Right ventricle myocardium inferior (tissue), 1 donor: ENCODE data around the gene KRTAP10-6. TPM values are rescaled to one million over a fixed set of nuclear protein-coding genes. Genes with fewer than 3 reads are reported as not detected.
"Not testable (repeated sequence)": the region's sequence is repeated elsewhere in the genome, so short reads cannot be mapped to it uniquely, and the experiment has no call there.

Experiments
- ATAC-seq: fragments of 200-7000 bp; cut with Tn5 transposase; one replicate; pipeline ENCODE4 v1.9.1; 2020; ENCODE audit warnings: mild to moderate bottlenecking, moderate library complexity
- DNase-seq: peaks from one replicate; pipeline ENCODE4 v3.0.0; 2021; ENCODE audit errors: missing footprints
- intact Hi-C: fragments of 100-400 bp; cut with DNase I; formaldehyde crosslinking; loops from one replicate; pipeline ENCODE4 v1.11.0; 2022
- total RNA-seq: library from RNA; stranded (reverse); fragmentation: NEBNext Ultra II Directional; extraction: Animal tissue kit (Norgen Biotek cat#: 25700); gene quantifications from one replicate; pipeline ENCODE4 v1.2.1, GENCODE V29; 2021
- donor health status: DM: no; HTN: yes; CAD: no; lungs with severe emphysema.

The KRTAP10-6 gene
- total RNA-seq, 1 donor from 2014 or later = not detected

DNA sequence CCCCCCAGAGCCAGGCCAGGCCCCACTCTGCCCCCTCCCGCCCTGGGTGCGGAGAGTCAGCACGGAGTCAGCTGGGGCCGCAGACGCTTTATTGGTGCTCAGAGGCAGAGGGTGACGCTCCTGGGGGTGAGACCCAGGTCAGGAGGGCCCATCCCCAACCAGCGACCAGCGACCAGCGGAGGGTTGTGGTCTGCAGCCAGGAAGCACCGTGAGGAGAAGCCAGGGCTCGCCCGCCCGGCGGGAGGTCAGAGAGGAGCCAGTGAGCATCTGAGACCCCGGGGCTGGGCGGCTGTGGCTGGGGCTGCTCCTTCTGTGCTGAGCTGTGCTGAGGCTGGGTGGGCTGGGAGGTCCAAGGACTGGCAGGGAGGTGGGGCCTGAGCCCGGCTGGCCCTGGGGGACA is 42.0 kb downstream of the KRTAP10-6 start:
- intact Hi-C loops, ATAC-seq, DNase-seq: not testable (repeated sequence)

DNA sequence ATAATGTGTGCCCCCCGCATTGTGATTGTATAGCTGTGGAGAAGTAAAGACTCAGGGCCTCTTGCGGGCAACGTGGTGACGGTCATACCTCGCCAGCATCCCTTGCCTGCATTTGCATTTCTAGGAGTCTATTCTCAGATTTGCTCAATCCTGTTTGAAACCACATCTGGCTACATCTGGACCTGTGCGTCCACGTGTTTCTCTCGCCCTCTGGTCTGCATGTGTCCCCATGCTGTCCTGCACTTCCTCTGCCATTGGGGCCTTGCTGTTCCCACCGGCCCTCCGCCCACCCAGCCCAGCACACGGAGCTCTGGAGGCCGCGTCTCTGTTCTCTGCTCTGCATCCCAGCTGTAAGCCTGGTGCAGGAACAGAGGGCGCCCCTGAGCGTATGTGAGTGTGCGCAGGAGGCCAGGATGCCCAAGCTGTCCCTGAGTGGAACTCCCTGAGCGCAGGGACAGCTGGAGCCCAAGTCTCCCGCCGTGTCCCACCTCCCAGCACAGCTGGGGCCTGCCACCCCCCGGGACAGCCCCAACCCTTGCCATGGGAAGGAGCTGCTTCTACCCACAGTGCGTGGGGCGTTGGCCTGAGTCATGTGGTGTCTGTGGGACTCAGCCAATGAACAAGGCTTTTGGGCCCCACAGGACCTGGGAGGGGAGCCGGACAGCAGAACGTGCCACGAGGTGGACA is 42.6 kb downstream of the KRTAP10-6 start:
- intact Hi-C loops = no loop called here
- DNase-seq (no peak), ATAC-seq (no peak)

DNA sequence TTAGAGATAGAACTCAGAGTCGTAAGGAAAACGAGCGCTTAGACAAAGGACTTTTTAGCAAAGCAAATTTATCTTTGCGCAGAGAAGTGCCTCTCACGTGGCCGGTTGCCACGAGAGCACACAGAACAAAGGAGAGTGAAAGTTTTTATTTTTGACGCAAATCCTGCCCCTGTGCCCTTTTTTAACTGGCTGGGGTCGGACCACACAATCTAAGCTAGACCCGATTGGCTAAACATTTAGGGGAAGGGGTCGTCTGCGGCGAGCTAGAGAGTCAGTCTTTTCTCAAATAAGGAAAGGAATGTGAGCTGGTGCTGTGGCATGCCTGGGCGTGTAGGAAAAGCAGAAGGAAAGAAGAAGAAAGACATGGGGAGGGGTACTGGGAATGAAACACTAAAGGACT is 43.4 kb downstream of the KRTAP10-6 start:
- ATAC-seq (no peak), DNase-seq (no peak)
- intact Hi-C loops = no loop called here

DNA sequence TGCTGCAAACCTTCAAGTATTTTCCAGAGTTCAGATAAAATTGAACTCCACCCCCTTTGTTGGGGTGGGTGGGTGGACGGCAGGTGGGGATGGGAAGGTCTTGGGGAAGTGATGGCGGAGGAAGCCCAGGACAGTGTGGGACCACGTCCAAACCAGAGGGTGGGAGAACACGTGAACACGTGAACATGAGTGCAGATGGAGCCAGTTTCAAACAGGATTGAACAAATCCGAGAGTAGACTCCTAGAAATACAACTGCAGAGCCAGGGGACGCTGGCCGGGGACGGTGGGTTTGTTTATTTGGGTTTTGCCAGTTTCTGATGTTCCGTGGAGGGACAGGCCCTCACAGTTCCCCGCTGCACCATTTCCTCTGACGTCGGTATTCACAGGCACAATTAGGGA is 43.9 kb downstream of the KRTAP10-6 start:
- intact Hi-C loops = no loop called here
- no peak for ATAC-seq

DNA sequence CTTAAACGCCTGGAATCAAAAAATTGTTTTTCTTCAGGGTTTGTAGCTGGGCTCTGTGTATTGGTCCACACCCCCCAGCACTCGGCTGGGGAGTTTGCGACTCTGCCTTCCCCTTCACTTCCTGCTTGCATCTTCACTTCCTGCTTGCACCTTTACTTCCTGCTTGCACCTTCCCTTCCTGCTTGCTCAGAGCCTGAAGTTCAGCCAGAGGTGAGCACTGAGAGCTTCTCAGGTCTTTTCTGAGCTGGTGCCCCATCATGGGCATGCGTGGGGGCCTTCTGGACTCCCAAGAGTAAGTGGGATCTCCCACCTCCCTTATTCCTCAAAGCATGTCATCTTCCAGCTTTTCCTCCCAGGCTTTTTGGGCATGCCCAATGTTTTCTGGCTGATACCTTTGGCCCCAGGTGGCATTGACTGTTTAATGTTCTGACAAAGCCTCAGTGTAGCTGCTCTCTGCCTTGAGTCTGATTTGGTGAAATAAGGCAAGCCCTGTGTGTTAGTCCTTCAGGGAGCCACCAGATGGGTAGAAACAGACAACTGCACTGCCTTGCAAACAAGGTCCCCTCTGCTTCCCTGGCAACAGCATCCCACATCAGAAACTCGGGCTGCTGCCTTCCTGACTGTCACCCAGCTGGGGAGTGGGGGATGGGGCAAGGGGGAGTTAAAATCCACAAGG is 44.5 kb downstream of the KRTAP10-6 start:
- intact Hi-C loops = no loop called here
- DNase-seq = no peak
- no peak for ATAC-seq

More for the DNA sequence above, 43.9 kb downstream of the KRTAP10-6 start:
- DNase-seq = no peak

DNA sequence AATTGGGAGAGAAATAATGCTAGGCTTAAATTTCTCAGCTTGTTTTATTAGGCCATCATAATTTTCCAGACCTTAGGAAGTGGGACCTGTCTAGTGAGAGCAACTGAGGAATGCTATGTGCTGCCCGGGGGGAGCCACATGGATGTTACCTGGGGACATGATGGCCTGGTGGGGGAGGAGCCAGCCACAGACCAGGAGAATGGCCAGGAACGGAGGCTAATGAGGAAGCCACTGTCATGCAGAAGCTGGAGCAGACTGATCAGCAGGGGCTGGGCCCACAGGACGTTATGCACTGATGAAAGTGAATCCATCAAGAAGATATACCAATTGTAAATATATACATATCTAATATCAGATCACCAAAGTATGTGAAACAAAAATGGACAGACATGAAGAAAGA is 47.7 kb downstream of the KRTAP10-6 start:
- DNase-seq (no peak), ATAC-seq (no peak)
- intact Hi-C loops = no loop called here

DNA sequence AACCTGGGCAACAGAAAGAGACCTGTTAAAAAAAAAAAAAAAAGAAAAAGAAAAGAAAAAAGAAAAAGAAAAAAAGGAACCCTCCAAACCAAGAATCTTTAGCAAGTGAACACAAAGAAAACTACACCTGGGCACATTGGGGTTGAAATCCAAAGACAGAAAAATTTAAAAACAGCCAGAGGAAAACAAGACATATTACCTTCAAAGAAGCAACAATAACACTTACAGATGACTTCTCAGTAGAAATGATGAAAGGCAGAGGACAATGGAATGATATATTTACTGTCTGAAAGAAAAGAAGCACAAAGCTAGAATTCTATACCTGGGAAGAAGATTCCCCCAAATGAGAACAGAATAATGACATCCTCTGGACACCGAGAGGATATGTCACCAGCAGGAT is 49.6 kb downstream of the KRTAP10-6 start:
- ATAC-seq (no peak), DNase-seq (no peak)
- intact Hi-C loops = no loop called here

Other genes with a start within 250 kb of the KRTAP10-6 start
- 2.7 TPM for gene TRPM2, start 238.9 kb downstream of the KRTAP10-6 start, total RNA-seq
- 3.3 TPM for gene LRRC3, start 137.0 kb downstream of the KRTAP10-6 start, total RNA-seq
- gene KRTAP10-1, start 52.3 kb downstream of the KRTAP10-6 start, total RNA-seq = not detected
- gene KRTAP10-2, start 41.0 kb downstream of the KRTAP10-6 start, total RNA-seq = not detected
- not detected for gene KRTAP10-3, start 33.7 kb downstream of the KRTAP10-6 start, total RNA-seq
- gene KRTAP10-4, start 18.8 kb downstream of the KRTAP10-6 start, total RNA-seq = not detected
- gene KRTAP10-5, start 11.9 kb downstream of the KRTAP10-6 start, total RNA-seq = not detected
- gene KRTAP10-7, start 8.1 kb upstream of the KRTAP10-6 start, total RNA-seq = not detected
- gene KRTAP10-8, start 19.6 kb upstream of the KRTAP10-6 start, total RNA-seq = not detected
- gene KRTAP10-9, start 34.6 kb upstream of the KRTAP10-6 start, total RNA-seq = not detected
- not detected for gene KRTAP10-10, start 44.9 kb upstream of the KRTAP10-6 start, total RNA-seq
- not detected for gene KRTAP10-11, start 53.9 kb upstream of the KRTAP10-6 start, total RNA-seq
- not detected for gene KRTAP12-4, start 62.2 kb upstream of the KRTAP10-6 start, total RNA-seq
- gene KRTAP12-3, start 65.4 kb upstream of the KRTAP10-6 start, total RNA-seq = not detected
- not detected for gene KRTAP12-2, start 74.4 kb upstream of the KRTAP10-6 start, total RNA-seq
- not detected for gene KRTAP12-1, start 89.7 kb upstream of the KRTAP10-6 start, total RNA-seq
- not detected for gene KRTAP10-12, start 104.7 kb upstream of the KRTAP10-6 start, total RNA-seq
- 0.65 TPM for gene TSPEAR, start 119.1 kb upstream of the KRTAP10-6 start, total RNA-seq
- gene UBE2G2, start 209.3 kb upstream of the KRTAP10-6 start, total RNA-seq = 66.6 TPM
- 73.9 TPM for gene SUMO3, start 225.6 kb upstream of the KRTAP10-6 start, total RNA-seq